Endometrium (tissue), 2 donors: ENCODE results near the gene ASB9.
"Not testable (repeated sequence)": the region's sequence is repeated elsewhere in the genome, so short reads cannot be mapped to it uniquely, and the experiment has no call there.

ENCODE experiments used
- FAIRE-seq: peaks from 2 replicates; lab custom pipeline; 2012; peaks lifted over from hg19 to GRCh38; lab: Jason Lieb, UNC
- donor health status: control.
- donor health status: control.

The ASB9 gene

GRCh38 chrX:15269618-15270521 lies at the start of gene ASB9:
ASB9 (minus strand) TSS chrX:15270083; CDS start chrX:15269874, 209 bp downstream.
- FAIRE-seq: no peak

GRCh38 chrX:15319075-15319474 lies 49.2 kb upstream of the ASB9 start:
- no peak for FAIRE-seq

- FAIRE-seq: no peak
Measured at GRCh38 chrX:15315509-15315908, 45.6 kb upstream of the ASB9 start, which contains the start of gene ASB11. ASB11 (minus strand) TSS chrX:15315640; CDS start chrX:15315605, 35 bp downstream.

- no peak for FAIRE-seq
Measured at GRCh38 chrX:15314472-15314871, 44.6 kb upstream of the ASB9 start.

GRCh38 chrX:15311119-15311518 lies 41.2 kb upstream of the ASB9 start:
- no peak for FAIRE-seq

GRCh38 chrX:15310117-15310516 lies 40.2 kb upstream of the ASB9 start:
- peak; percentile 45 for FAIRE-seq

GRCh38 chrX:15305899-15306298 lies 36.0 kb upstream of the ASB9 start:
- not testable (repeated sequence) for FAIRE-seq

GRCh38 chrX:15301924-15302323 lies 32.0 kb upstream of the ASB9 start:
- FAIRE-seq: no peak

GRCh38 chrX:15299941-15300851 lies 30.3 kb upstream of the ASB9 start:
- FAIRE-seq: peak; percentile 77

GRCh38 chrX:15298780-15299179 lies 28.9 kb upstream of the ASB9 start:
- FAIRE-seq: no peak

- no peak for FAIRE-seq
Measured at GRCh38 chrX:15298201-15298600, 28.3 kb upstream of the ASB9 start.

- no peak for FAIRE-seq
Measured at GRCh38 chrX:15293451-15293850, 23.6 kb upstream of the ASB9 start.

- no peak for FAIRE-seq
Measured at GRCh38 chrX:15292861-15293260, 23.0 kb upstream of the ASB9 start.

GRCh38 chrX:15277604-15278003 lies 7.7 kb upstream of the ASB9 start:
- no peak for FAIRE-seq

- FAIRE-seq: no peak
Measured at GRCh38 chrX:15274946-15275345, 5.1 kb upstream of the ASB9 start.

GRCh38 chrX:15273275-15273674 lies 3.4 kb upstream of the ASB9 start:
- FAIRE-seq: not testable (repeated sequence)

GRCh38 chrX:15271757-15272156 lies 1.9 kb upstream of the ASB9 start:
- no peak for FAIRE-seq

- FAIRE-seq: no peak
Measured at GRCh38 chrX:15269120-15269519, 763 bp downstream of the ASB9 start.

- no peak for FAIRE-seq
Measured at GRCh38 chrX:15254852-15255251, 15.0 kb downstream of the ASB9 start.

- no peak for FAIRE-seq
Measured at GRCh38 chrX:15245896-15246295, 24.0 kb downstream of the ASB9 start.

GRCh38 chrX:15244421-15244820 lies 25.5 kb downstream of the ASB9 start:
- FAIRE-seq: no peak

- peak; percentile 76 for FAIRE-seq
Measured at GRCh38 chrX:15242899-15243555, 26.9 kb downstream of the ASB9 start.
